GM19351 (cell line): ENCODE measurements around the gene GSTM2.

ENCODE experiments used
- ATAC-seq: cut with Tn5 transposase; IDR thresholded peaks from one replicate; pipeline ENCODE4 v1.9.1; 2021; ENCODE audit warnings: mild to moderate bottlenecking, moderate library complexity; ENCODE audit not compliant: unreplicated experiment

Gene GSTM2

GRCh38 chr1:109712321-109712864 is 44.5 kb downstream of the GSTM2 start:
- ATAC-seq = no peak

DNA sequence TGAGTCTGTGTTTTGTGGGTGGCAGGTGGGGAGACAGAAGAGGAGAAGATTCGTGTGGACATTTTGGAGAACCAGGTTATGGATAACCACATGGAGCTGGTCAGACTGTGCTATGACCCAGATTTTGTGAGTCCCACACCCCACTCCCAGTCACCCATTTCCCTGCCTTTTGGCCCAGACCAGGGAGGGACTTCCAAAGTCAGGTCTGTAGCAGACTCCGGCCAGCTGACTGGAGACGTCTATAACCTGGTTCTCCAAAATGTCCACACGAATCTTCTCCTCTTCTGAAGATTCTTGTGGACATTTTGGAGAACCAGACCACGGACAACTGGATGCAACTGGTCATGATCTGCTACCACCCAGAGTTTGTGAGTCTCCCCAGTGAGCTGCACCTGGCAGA is 45.8 kb downstream of the GSTM2 start:
- no peak for ATAC-seq

GRCh38 chr1:109714661-109715372 is 47.0 kb downstream of the GSTM2 start:
- no peak for ATAC-seq

DNA sequence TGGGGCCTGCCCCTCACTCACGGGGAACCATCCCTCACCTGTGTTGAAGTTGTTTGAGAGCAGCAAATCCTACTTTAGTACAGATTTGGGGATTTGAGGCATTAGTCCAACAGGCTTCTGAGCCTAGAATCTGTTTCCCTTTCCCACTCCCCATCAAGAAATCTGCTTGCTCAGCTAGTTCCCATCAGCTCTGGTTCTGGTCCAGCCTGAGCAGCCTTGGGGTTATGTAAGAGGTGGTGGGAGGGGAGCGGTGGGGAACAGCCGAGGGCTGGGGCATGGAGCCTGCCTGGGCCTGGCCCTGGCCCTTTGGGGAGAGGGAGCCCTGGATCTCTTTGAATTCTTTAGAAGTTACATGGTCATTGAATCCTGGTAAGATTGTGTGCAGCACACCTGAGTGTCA is 48.3 kb downstream of the GSTM2 start:
- no peak for ATAC-seq

GRCh38 chr1:109716570-109717090 is 48.8 kb downstream of the GSTM2 start:
- ATAC-seq = no peak

DNA sequence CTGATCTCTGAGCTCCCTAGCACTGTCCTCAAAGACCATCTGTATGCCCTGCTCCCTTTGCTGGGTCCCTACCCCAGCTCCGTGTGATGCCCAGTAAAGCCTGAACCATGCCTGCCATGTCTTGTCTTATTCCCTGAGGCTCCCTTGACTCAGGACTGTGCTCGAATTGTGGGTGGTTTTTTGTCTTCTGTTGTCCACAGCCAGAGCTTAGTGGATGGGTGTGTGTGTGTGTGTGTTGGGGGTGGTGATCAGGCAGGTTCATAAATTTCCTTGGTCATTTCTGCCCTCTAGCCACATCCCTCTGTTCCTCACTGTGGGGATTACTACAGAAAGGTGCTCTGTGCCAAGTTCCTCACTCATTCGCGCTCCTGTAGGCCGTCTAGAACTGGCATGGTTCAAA is 49.9 kb downstream of the GSTM2 start:
- ATAC-seq = no peak

DNA sequence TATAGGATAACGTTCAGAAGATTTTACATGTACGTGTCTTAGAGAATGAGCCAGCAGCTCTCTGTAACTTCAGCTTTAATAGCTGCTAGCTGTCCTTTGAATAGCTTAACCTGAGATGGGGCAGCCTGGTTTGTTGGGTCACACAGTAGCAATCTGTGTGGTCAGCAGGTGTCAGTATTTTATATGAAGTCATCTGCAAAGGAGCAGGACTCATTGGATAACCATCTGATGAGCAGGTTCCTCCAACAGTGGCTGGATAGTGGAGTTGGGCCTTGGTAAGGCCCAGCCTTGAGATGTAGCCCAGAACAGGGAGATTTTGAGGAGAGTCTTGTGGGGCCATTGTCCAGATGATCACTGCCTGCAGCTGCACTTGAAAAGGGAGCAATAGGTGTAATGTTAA is 50.6 kb downstream of the GSTM2 start:
- ATAC-seq = no peak

DNA sequence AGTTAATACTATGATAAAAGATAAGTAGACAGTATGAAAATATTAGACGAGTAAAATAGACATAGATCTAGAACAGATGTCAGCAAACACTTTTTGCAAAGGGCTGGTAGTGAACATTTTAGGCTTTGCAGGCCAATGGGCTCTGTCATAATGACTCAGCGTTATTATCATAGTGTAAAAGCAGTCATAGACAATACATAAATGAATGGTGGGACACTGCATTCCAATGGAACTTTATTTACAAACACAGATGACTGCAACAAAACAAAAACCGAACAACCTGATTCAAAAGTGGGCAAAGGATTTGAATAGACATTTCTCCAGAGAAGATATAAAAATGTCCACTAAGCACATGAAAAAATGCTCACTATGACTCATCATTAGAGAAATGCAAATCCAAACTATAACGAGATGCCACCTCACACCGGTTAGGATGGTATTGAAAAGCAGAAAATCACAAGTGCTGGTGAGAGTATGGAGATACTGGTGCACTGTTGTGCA is 51.5 kb downstream of the GSTM2 start:
- ATAC-seq = no peak

- ATAC-seq = no peak
Measured at GRCh38 chr1:109721042-109721441, 53.2 kb downstream of the GSTM2 start.

- ATAC-seq = no peak
Measured at GRCh38 chr1:109721971-109722370, 54.1 kb downstream of the GSTM2 start.

DNA sequence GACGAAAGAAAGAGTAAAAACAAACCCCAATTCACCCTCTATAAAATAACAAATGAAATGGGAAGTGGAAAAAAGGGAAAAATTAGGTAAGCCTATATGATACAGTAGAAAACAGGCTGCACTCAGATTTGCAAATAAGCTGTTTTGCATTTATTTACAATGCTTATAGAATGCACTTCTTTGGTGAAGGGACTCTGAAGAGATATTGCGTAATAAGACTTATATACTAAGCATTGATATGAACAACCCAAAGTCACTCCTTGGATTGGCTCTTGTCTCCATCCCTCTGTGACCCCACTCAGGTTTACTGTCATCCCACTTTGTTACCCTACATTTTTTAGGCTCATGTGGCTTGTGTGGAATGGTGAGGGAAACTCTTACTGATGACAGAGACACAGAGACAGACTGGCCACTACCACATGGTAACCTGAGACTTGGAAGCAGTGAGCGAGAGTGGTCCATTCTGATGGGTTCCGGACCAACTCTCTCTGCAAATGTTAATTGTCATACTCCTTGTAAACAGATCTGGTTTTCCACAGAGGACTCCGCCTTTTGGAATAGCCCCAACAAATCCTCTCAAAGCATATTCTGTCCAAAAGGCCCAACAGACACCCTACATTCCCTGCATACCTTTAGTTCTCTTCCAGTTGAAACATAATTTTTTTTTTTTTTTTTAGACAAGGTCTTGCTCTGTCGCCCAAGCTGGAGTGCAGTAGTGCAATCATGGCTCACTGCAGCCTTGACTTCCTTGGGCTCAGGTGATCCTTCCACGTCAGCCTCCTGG is 55.2 kb downstream of the GSTM2 start:
- no peak for ATAC-seq
